Heart left ventricle (tissue), 16 donors: ENCODE results near the gene TMEM119. TPM values are rescaled to one million over a fixed set of nuclear protein-coding genes. Genes with fewer than 3 reads are reported as not detected.

Experiments used
- ATAC-seq, 4 donors: fragments of 200-7000 bp; cut with Tn5 transposase; one replicate each; pipeline ENCODE4 v1.9.1; 2020 to 2022; ENCODE audit warnings: moderate library complexity in 4 of 4, mild to moderate bottlenecking in 3 of 4, moderate number of reproducible peaks in 1 of 4
- DNase-seq, 5 donors: peaks; one replicate each; pipeline ENCODE4 v3.0.0-alpha.2; 2020
- H3K27ac ChIP-seq, 12 donors: fragments of 200-600 bp; sonication (generic) in 4 of 12; one replicate each; pipeline versions ENCODE4 v1.5.0 to v1.8.0; 2016 to 2022; ENCODE audit warnings: mild to moderate bottlenecking in 2 of 12
- H3K27me3 ChIP-seq, 9 donors: fragments of 200-600 bp; sonication (generic) in 2 of 9; one replicate each; pipeline versions ENCODE4 v1.5.1 to v1.8.0; 2016 to 2022; ENCODE audit warnings: mild to moderate bottlenecking in 3 of 9
- H3K36me3 ChIP-seq, 9 donors: fragments of 200-600 bp; sonication (generic) in 2 of 9; one replicate each; pipeline versions ENCODE4 v1.5.0 to v1.8.0; 2018 to 2022; ENCODE audit warnings: mild to moderate bottlenecking in 2 of 9
- H3K4me1 ChIP-seq, 12 donors: fragments of 200-600 bp; sonication (generic) in 4 of 12; one replicate each; pipeline versions ENCODE4 v1.5.0 to v1.8.0; 2016 to 2022; ENCODE audit warnings: mild to moderate bottlenecking in 3 of 12
- H3K4me3 ChIP-seq, 12 donors: fragments of 200-600 bp; sonication (generic) in 4 of 12; one replicate each; pipeline versions ENCODE4 v1.5.0 to v1.8.0; 2017 to 2022; ENCODE audit warnings: mild to moderate bottlenecking in 9 of 12, moderate library complexity in 4 of 12
- H3K9me3 ChIP-seq, 12 donors: fragments of 200-600 bp; sonication (generic) in 4 of 12; one replicate each; pipeline versions ENCODE4 v1.5.0 to v1.8.0; 2016 to 2022; ENCODE audit warnings: mild to moderate bottlenecking in 1 of 12
- CTCF ChIP-seq, 12 donors: fragments of 200-600 bp; sonication (generic) in 4 of 12; IDR thresholded peaks; one replicate each; pipeline versions ENCODE4 v1.5.0 to v1.8.0; 2018 to 2022; ENCODE audit warnings: antibody characterized with exemption in 12 of 12, mild to moderate bottlenecking in 5 of 12
- POLR2A ChIP-seq, 2 donors: fragments of 450-650 bp; IDR thresholded peaks; one replicate each; pipeline ENCODE4 v1.6.1; 2017; ENCODE audit warnings: antibody characterized with exemption in 2 of 2, mild to moderate bottlenecking in 2 of 2, moderate library complexity in 2 of 2
- WGBS, 4 donors: extraction: QIAGEN DNeasy Blood & Tissue Kit in 2 of 4; methylation state at CpG; one replicate each; pipeline versions ENCODE4 v1.1.5 to v1.1.7; 2013 to 2018; 5-methylcytosine and 5-hydroxymethylcytosine counted together
- intact Hi-C, 10 donors: fragments of 100-400 bp; cut with DNase I; formaldehyde crosslinking; loops; one replicate each; pipeline versions ENCODE4 v1.11.1 to v1.14.2; 2022
- polyA plus RNA-seq, 2 donors: library from polyadenylated mRNA; stranded (reverse); fragments of 200-250 nt; gene quantifications; one replicate each; pipeline ENCODE4 v1.2.3, GENCODE V29; 2013
- total RNA-seq, 9 donors: library from RNA; depleted of rRNA in 2 of 9; stranded (reverse); fragments of >200 nt in 2 of 9; fragmentation: NEBNext Ultra II Directional in 3 of 9; extraction: Animal tissue kit (Norgen Biotek cat#: 25700) in 3 of 9; gene quantifications; one replicate each; pipeline versions ENCODE4 v1.1.0 to v1.2.4, GENCODE V29; 2016 to 2023
- donor health status: ischemic (EF 13 %, LVEDD 7.1; RV severe dilation, severe dysfunction).
- donor health status: healthy with polysubstance abuse.
- donor health status: DM: no; HTN: yes; CAD: no.
- donor health status: DM: no; HTN: no; CAD: no.
- donor health status: ischemic (EF 25% LVEDD 6.9; RV normal size, moderate dysfunction).
- donor health status: ischemic (EF 25% LVEDD 5.7; RV mildly dilated, moderate dysfunction).
- donor health status: healthy.
- donor health status: DM: yes; HTN: yes; CAD: no.
- donor health status: ischemic (EF 35%, LVEDD 5.7; RV mildly dilated, moderate dysfunction).
- donor health status: nonischemic (EF 11% LVEDD 7.7; RV severe dilation, severe dysfunction).
- donor health status: DM: yes; HTN: yes; CAD: no.
- donor health status: PGD.
- donor health status: ischemic (EF 29% LVEDD 5.4; RV normal size, mild dysfunction).
- donor health status: nonischemic (EF 23%, LVEDD 6.1; RV moderate dilation, normal function).

Gene TMEM119
- total and polyA plus RNA-seq, 11 donors: 0.19 to 11.0 (median 2.2) TPM

- peak; percentile 84 to 90 (median 88) for ATAC-seq
- 0% methylated on average over 33 to 72 of the region's 72 CpGs for WGBS, 4 donors
- peak within 1 kb of the TSS; percentile 84 to 98 (median 95) for H3K27ac ChIP-seq
Measured at GRCh38 chr12:108562348-108563135, 35.3 kb downstream of the TMEM119 start, which contains the start of gene ISCU. ISCU (plus strand) TSS chr12:108562596; CDS start chr12:108562623, 27 bp downstream.

GRCh38 chr12:108561852-108562347, 36.0 kb downstream of the TMEM119 start:
- ATAC-seq: no peak
- TF ChIP-seq POLR2A (IDR thresholded peaks at IDR 0.05) (no peak), CTCF (IDR thresholded peaks at IDR 0.05) (no peak)
- H3K4me1 ChIP-seq: peaks cover 7 to 81% (median 58%) of the 10 kb centered on the region in 12 donors
- peak overlapping the region; percentile 61 to 100 (median 89) for H3K4me3 ChIP-seq
- peaks cover 0 to 46% (median 37%) of the 10 kb centered on the region in 9 donors for H3K36me3 ChIP-seq
- WGBS, 4 donors: 0 to 1% (median 1%) methylated on average over 19 to 20 of the region's 20 CpGs
- H3K9me3 ChIP-seq: no peaks in the 10 kb centered on the region
- DNase-seq: no peak
- intact Hi-C loops: loop anchor here (1.0 to 10.0 kb wide), 14 partner anchors 55 to 535 kb away; partner anchors contain the start of genes ALKBH2 (in 5 of the 10), UNG (in 5 of the 10), SSH1 (in 3 of the 10) and CORO1C (in 2 of the 10)
- no peaks in the 10 kb centered on the region for H3K27me3 ChIP-seq
- H3K27ac ChIP-seq: peak overlapping the region; percentile 84 to 98 (median 94)

More at GRCh38 chr12:108562348-108563135, 35.3 kb downstream of the TMEM119 start, which contains the start of gene ISCU:
- TF ChIP-seq POLR2A (IDR thresholded peaks at IDR 0.05): peak; percentile 86 to 98
- no peak for TF ChIP-seq CTCF (IDR thresholded peaks at IDR 0.05)
- peak within 1 kb of the TSS; percentile 67 to 100 (median 89) for H3K4me3 ChIP-seq
- no peaks in the 10 kb centered on the region for H3K9me3 ChIP-seq
- H3K27me3 ChIP-seq: no peaks in the 10 kb centered on the region
- peaks cover 0 to 48% (median 41%) of the 10 kb centered on the region in 9 donors for H3K36me3 ChIP-seq
- intact Hi-C loops: loop anchor here (1.0 to 10.0 kb wide), 16 partner anchors 55 to 535 kb away; partner anchors contain the start of genes ALKBH2 (in 6 of the 10), UNG (in 5 of the 10), SSH1 (in 3 of the 10) and CORO1C (in 2 of the 10)
- DNase-seq: peak; percentile 97 to 100 (median 98)
- H3K4me1 ChIP-seq: peaks cover 7 to 81% (median 56%) of the 10 kb centered on the region in 12 donors

- intact Hi-C loops: loop anchor here (5.0 to 10.0 kb wide), 10 partner anchors 56 to 536 kb away; partner anchors contain the start of genes ALKBH2 (in 5 of the 10), UNG (in 5 of the 10), CORO1C (in 2 of the 10) and SSH1 (in 2 of the 10)
- Histone ChIP-seq H3K4me3 (peak within 1 kb of the TSS; percentile 61 to 100 (median 89)), H3K9me3 (no peaks in the 10 kb centered on the region), H3K27me3 (no peaks in the 10 kb centered on the region), H3K27ac (peak within 1 kb of the TSS; percentile 84 to 98 (median 94)), H3K36me3 (peaks cover 0 to 46% (median 28%) of the 10 kb centered on the region in 9 donors), H3K4me1 (peaks cover 7 to 79% (median 59%) of the 10 kb centered on the region in 12 donors)
- ATAC-seq (peak; percentile 50 to 76 (median 62)), DNase-seq (peak; percentile 74 to 88 (median 87))
- peak in 1 of 2 donors; percentile 47 for TF ChIP-seq POLR2A (IDR thresholded peaks at IDR 0.05)
- TF ChIP-seq CTCF (IDR thresholded peaks at IDR 0.05): no peak
- WGBS, 4 donors: 0 to 1% (median 0%) methylated on average over 51 to 57 of the region's 57 CpGs
Measured at GRCh38 chr12:108560752-108561719, 36.8 kb downstream of the TMEM119 start, which contains the start of gene SART3. SART3 (minus strand) TSS chr12:108561173; CDS start chr12:108561154, 19 bp downstream.
